CD4-positive, alpha-beta T cell (primary cell): Measurements from ENCODE around the gene PLCB1. TPM values are rescaled to one million over a fixed set of nuclear protein-coding genes. Genes with fewer than 3 reads are reported as not detected.

Experiments used
- ATAC-seq: fragments of 200-7000 bp; cut with Tn5 transposase; one replicate; pipeline ENCODE4 v1.10.0; 2022; ENCODE audit warnings: mild to moderate bottlenecking; ENCODE audit not compliant: poor library complexity
- CTCF ChIA-PET: fragments of 350-600 bp; sonication (Branson Sonifier 250); formaldehyde crosslinking; loops from one replicate; lab custom pipeline; 2021; ENCODE audit warnings: antibody characterized with exemption, inconsistent platforms; lab: Charles Lee
- POLR2A ChIA-PET: fragments of 350-600 bp; sonication (Branson Sonifier 250); formaldehyde crosslinking; loops from one replicate; lab custom pipeline; 2021; ENCODE audit warnings: antibody characterized with exemption, inconsistent platforms; lab: Charles Lee
- DNase-seq, 14 experiments: peaks; one replicate each; pipeline ENCODE4 v3.0.0-alpha.2; 2013 to 2020; ENCODE audit warnings: mixed read lengths in 2 of 14
- H3K27ac ChIP-seq, 2 donors: one replicate each; pipeline versions ENCODE4 v1.5.1 to v1.7.0; 2013; ENCODE audit warnings: low read length in 2 of 2, low read depth in 1 of 2, mild to moderate bottlenecking in 1 of 2
- H3K27me3 ChIP-seq, 2 experiments: 1 replicate in 1 of 2; 2 replicates in 1 of 2; pipeline versions ENCODE4 v1.6.1 to v1.7.0; 2013; ENCODE audit warnings: low read length in 2 of 2, control low read depth in 1 of 2, mild to moderate bottlenecking in 1 of 2, moderate library complexity in 1 of 2; ENCODE audit not compliant: insufficient read depth in 2 of 2, control insufficient read depth in 1 of 2
- H3K36me3 ChIP-seq: one replicate; pipeline ENCODE4 v1.6.1; 2013; ENCODE audit warnings: low read length, control low read depth; ENCODE audit not compliant: insufficient read depth
- H3K4me1 ChIP-seq: one replicate; pipeline ENCODE4 v1.6.1; 2013; ENCODE audit warnings: low read length, control low read depth; ENCODE audit not compliant: insufficient read depth
- H3K4me3 ChIP-seq: one replicate; pipeline ENCODE4 v1.5.1; 2013; ENCODE audit warnings: mild to moderate bottlenecking, low read length, moderate library complexity
- H3K9me3 ChIP-seq, 2 experiments: 1 replicate in 1 of 2; 2 replicates in 1 of 2; pipeline versions ENCODE4 v1.6.1 to v1.7.0; 2013; ENCODE audit warnings: low read length in 2 of 2, mild to moderate bottlenecking in 2 of 2, control low read depth in 1 of 2, moderate library complexity in 1 of 2; ENCODE audit not compliant: control insufficient read depth in 1 of 2, insufficient read depth in 1 of 2
- H3K27ac Mint-ChIP-seq: one replicate; pipeline ENCODE4 v1.8.0; 2020; ENCODE audit warnings: mixed read lengths
- H3K27me3 Mint-ChIP-seq: one replicate; pipeline ENCODE4 v1.8.0; 2021; ENCODE audit warnings: mixed read lengths
- H3K36me3 Mint-ChIP-seq: one replicate; pipeline ENCODE4 v1.8.0; 2021; ENCODE audit warnings: low read depth, mixed read lengths
- H3K4me1 Mint-ChIP-seq: one replicate; pipeline ENCODE4 v1.8.0; 2021; ENCODE audit warnings: low read depth, mixed read lengths
- H3K4me3 Mint-ChIP-seq: one replicate; pipeline ENCODE4 v1.8.0; 2020; ENCODE audit warnings: mild to moderate bottlenecking, mixed read lengths
- H3K9me3 Mint-ChIP-seq: one replicate; pipeline ENCODE4 v1.8.0; 2020; ENCODE audit warnings: mixed read lengths
- intact Hi-C, 2 experiments: fragments of 100-400 bp; cut with DNase I in 1 of 2; cut with micrococcal nuclease in 1 of 2; formaldehyde crosslinking; loops; one replicate each; pipeline versions ENCODE4 v1.15.1 to v1.9.0; 2023 to 2025; cut with DNase I, micrococcal nuclease
- total RNA-seq, 174 experiments: library from RNA in 2 of 174; stranded (reverse) in 2 of 174; gene quantifications; one replicate each; pipeline ENCODE4 v1.2.3 and lab custom pipeline; 2021 to 2026
- TF ChIP-seq, protein P1 (sequence below): fragments of 200-600 bp; IDR thresholded peaks from one replicate; pipeline ENCODE4 v1.8.0; 2022; ENCODE audit warnings: antibody characterized with exemption, mild to moderate bottlenecking

PLCB1 gene
- total RNA-seq, 2 experiments from 2014 or later, result 3.8 to 5.6 TPM

DNA sequence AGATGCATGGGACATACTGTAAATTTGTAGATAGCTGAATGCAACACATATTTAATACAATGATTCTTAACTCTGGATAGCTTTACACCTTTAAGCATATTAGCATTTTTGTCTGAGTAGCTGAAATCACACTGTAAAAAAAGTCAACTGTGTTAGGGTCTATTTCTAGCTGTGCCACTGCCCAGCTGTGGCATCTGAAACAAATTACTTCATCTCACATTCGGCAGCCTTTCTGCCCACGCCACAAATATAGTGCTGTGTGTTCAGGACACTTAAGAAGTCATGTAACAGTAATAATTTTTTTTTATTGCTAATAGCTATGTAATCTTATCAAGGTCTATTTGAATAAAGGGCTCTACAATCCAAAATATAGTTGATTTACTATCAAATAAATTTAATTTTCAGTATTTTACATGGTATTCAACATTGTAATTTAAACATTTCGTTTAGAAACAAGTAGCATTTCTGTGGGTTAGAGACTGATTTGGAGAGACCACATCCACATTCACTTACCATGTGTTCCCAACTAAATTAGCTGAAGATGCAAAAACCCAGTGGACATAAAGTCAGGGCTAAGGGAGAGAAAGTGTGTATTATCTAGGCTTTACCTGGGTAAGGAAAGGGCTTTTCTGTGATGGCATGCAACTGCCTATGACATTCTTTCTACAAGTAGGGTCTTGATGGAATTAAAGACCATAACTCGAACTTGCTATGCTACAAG, 276.7 kb downstream of the PLCB1 start:
- Mint-ChIP-seq H3K36me3 (no peaks in the 10 kb centered on the region), H3K27me3 (no peaks in the 10 kb centered on the region), H3K27ac (no peak overlapping the region), H3K9me3 (no peaks in the 10 kb centered on the region), H3K4me3 (no peak overlapping the region), H3K4me1 (no peaks in the 10 kb centered on the region)
- Histone ChIP-seq H3K27ac (no peak overlapping the region), H3K4me3 (no peak overlapping the region), H3K27me3 (no peaks in the 10 kb centered on the region), H3K4me1 (no peaks in the 10 kb centered on the region), H3K9me3 (no peaks in the 10 kb centered on the region), H3K36me3 (no peaks in the 10 kb centered on the region)
- TF ChIP-seq, protein P1, sequence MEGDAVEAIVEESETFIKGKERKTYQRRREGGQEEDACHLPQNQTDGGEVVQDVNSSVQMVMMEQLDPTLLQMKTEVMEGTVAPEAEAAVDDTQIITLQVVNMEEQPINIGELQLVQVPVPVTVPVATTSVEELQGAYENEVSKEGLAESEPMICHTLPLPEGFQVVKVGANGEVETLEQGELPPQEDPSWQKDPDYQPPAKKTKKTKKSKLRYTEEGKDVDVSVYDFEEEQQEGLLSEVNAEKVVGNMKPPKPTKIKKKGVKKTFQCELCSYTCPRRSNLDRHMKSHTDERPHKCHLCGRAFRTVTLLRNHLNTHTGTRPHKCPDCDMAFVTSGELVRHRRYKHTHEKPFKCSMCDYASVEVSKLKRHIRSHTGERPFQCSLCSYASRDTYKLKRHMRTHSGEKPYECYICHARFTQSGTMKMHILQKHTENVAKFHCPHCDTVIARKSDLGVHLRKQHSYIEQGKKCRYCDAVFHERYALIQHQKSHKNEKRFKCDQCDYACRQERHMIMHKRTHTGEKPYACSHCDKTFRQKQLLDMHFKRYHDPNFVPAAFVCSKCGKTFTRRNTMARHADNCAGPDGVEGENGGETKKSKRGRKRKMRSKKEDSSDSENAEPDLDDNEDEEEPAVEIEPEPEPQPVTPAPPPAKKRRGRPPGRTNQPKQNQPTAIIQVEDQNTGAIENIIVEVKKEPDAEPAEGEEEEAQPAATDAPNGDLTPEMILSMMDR, result no peak
- ChIA-PET CTCF (no interaction called here), POLR2A (no interaction called here)
- no peak for DNase-seq
- no peak for ATAC-seq
- intact Hi-C loops, result no loop called here

DNA sequence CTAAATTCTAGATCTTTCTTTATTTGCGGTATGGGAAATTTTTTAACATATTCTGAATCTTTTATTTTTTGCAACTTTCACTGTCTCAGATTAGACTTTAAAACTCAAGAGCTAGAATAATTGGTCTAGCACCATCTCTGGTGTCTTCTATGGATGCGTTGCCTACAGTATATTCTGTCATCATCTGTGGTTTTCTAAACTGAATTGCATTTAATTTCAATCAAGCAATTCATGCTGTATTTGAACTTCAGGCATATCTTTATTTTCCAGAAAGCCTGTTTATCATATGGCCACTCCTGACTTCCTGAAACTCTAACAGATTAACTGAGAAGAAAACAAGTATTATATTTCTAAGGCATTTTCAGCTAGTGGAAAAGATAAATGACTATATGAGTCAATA, 281.6 kb downstream of the PLCB1 start:
- Histone ChIP-seq H3K36me3 (no peaks in the 10 kb centered on the region), H3K4me1 (no peaks in the 10 kb centered on the region), H3K27me3 (no peaks in the 10 kb centered on the region), H3K9me3 (no peaks in the 10 kb centered on the region), H3K27ac (no peak overlapping the region), H3K4me3 (no peak overlapping the region)
- Mint-ChIP-seq H3K4me1 (no peaks in the 10 kb centered on the region), H3K9me3 (no peaks in the 10 kb centered on the region), H3K4me3 (no peak overlapping the region), H3K36me3 (no peaks in the 10 kb centered on the region), H3K27ac (no peak overlapping the region), H3K27me3 (no peaks in the 10 kb centered on the region)
- ChIA-PET CTCF (no interaction called here), POLR2A (interaction anchor here (0.8 kb wide), 1 partner anchor 12 kb away, joined by 3 read pairs; no protein-coding TSS in a partner anchor)
- intact Hi-C loops, result no loop called here
- TF ChIP-seq, protein P1, result no peak
- no peak for DNase-seq
- no peak for ATAC-seq

DNA sequence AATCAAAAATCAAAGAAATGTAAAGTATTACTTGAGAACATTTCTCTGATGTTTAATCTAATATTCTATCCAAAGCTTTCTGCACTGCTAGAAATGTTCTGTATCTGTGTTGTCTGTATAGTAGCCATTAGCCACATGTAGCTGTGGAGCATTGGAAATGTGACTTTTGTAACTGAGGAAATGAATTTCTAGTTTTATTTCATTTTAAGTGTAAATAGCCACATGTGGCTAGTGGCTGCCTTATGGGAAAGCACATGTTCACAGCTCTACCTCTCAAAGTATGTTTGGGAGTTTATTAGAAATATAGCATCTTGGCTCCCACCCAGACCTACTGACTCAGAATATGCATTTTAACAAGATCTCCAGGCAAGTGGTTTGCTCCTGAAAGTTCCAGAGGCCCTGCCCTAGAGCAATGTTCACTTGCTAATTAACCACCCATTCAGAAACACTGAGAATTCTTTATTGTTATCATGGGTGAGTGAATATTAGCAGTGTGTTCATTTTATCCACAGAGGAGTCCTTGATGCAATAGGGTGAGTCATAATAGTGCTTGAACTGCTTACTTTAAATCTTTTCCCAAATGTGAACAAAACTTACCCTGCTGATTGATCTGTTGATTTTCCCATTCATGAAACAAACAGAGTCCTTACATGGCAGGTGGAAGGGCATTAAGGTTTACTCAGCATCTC, 282.7 kb downstream of the PLCB1 start:
- H3K36me3 ChIP-seq, result no peaks in the 10 kb centered on the region
- H3K27ac Mint-ChIP-seq, result no peak overlapping the region
- H3K9me3 Mint-ChIP-seq, result no peaks in the 10 kb centered on the region
- H3K4me1 ChIP-seq, result no peaks in the 10 kb centered on the region
- DNase-seq (no peak), ATAC-seq (no peak)
- H3K27me3 Mint-ChIP-seq, result no peaks in the 10 kb centered on the region
- H3K4me3 ChIP-seq, result no peak overlapping the region
- TF ChIP-seq, protein P1, result no peak
- no peaks in the 10 kb centered on the region for H3K27me3 ChIP-seq
- H3K4me3 Mint-ChIP-seq, result no peak overlapping the region
- no peaks in the 10 kb centered on the region for H3K4me1 Mint-ChIP-seq
- H3K9me3 ChIP-seq, result no peaks in the 10 kb centered on the region
- H3K27ac ChIP-seq, result no peak overlapping the region
- ChIA-PET CTCF (no interaction called here), POLR2A (no interaction called here)
- H3K36me3 Mint-ChIP-seq, result no peaks in the 10 kb centered on the region
- intact Hi-C loops, result no loop called here
